H1 (cell line): ENCODE measurements around the gene RELN. TPM values are rescaled to one million over a fixed set of nuclear protein-coding genes. Genes with fewer than 3 reads are reported as not detected.

Experiments used
- CTCF ChIA-PET: fragments of 300-600 bp; sonication (Branson Sonifier 250); formaldehyde crosslinking; loops from one replicate; lab custom pipeline; 2021; ENCODE audit not compliant: partially characterized antibody; lab: Charles Lee
- POLR2A ChIA-PET: fragments of 300-600 bp; sonication (Branson Sonifier 250); formaldehyde crosslinking; loops from one replicate; lab custom pipeline; 2021; ENCODE audit warnings: inconsistent platforms; ENCODE audit not compliant: partially characterized antibody; lab: Charles Lee
- DNase-seq, 2 experiments: peaks; one replicate each; pipeline versions ENCODE4 v3.0.0 to v3.0.0-alpha.2; 2010 to 2022; ENCODE audit warnings: low spot score in 2 of 2, low read depth in 1 of 2, mixed read lengths in 1 of 2
- FAIRE-seq: peaks from 2 replicates; lab custom pipeline; 2011; peaks lifted over from hg19 to GRCh38; lab: Jason Lieb, UNC
- H2AFZ ChIP-seq: 2 replicates; pipeline ENCODE4 v1.8.1; 2012; ENCODE audit warnings: low read length, inconsistent platforms
- H2AK5ac ChIP-seq: 2 replicates; pipeline ENCODE4 v1.6.1; 2013; ENCODE audit warnings: low read depth, low read length
- H2BK120ac ChIP-seq: replicated peaks from 2 replicates; pipeline ENCODE3; 2013; ENCODE audit warnings: low read depth, low read length, inconsistent platforms
- H2BK12ac ChIP-seq: 2 replicates; pipeline ENCODE4 v1.6.1; 2013; ENCODE audit warnings: low read depth, low read length
- H2BK15ac ChIP-seq: 2 replicates; pipeline ENCODE4 v1.6.1; 2013; ENCODE audit warnings: low read length
- H2BK20ac ChIP-seq: 2 replicates; pipeline ENCODE4 v1.6.1; 2013; ENCODE audit warnings: low read length
- H2BK5ac ChIP-seq: 2 replicates; pipeline ENCODE4 v1.6.1; 2013; ENCODE audit warnings: low read depth, low read length
- H3K14ac ChIP-seq: 2 replicates; pipeline ENCODE4 v1.6.1; 2013; ENCODE audit warnings: inconsistent platforms; ENCODE audit not compliant: insufficient read length
- H3K18ac ChIP-seq: 2 replicates; pipeline ENCODE4 v1.6.1; 2013; ENCODE audit warnings: low read length; ENCODE audit errors: extremely low read depth
- H3K23ac ChIP-seq: 2 replicates; pipeline ENCODE4 v1.6.1; 2013; ENCODE audit warnings: inconsistent platforms; ENCODE audit not compliant: insufficient read length
- H3K23me2 ChIP-seq: 2 replicates; pipeline ENCODE4 v1.6.1; 2013; ENCODE audit warnings: low read depth, low read length
- H3K27ac ChIP-seq: 2 replicates; pipeline ENCODE4 v1.6.1; 2011; ENCODE audit warnings: low read depth, low read length, inconsistent platforms
- H3K27me3 ChIP-seq, 4 experiments: replicated peaks in 1 of 4; 1 replicate in 1 of 4; 2 replicates in 3 of 4; pipeline versions ENCODE4 v1.6.1 to v1.8.1; 2011 to 2013; ENCODE audit warnings: low read length in 3 of 4, mild to moderate bottlenecking in 3 of 4, inconsistent platforms in 2 of 4, mixed read lengths in 2 of 4, moderate library complexity in 1 of 4; ENCODE audit not compliant: control insufficient read depth in 3 of 4, insufficient read depth in 3 of 4; ENCODE audit errors: extremely low read depth in 1 of 4
- H3K36me3 ChIP-seq, 4 experiments: 2 replicates each; pipeline versions ENCODE4 v1.6.1 to v1.8.1; 2011 to 2013; ENCODE audit warnings: mild to moderate bottlenecking in 4 of 4, low read length in 3 of 4, moderate library complexity in 2 of 4, control low read depth in 1 of 4, inconsistent platforms in 1 of 4; ENCODE audit not compliant: insufficient read depth in 4 of 4, control insufficient read depth in 2 of 4
- H3K4ac ChIP-seq: replicated peaks from 2 replicates; pipeline ENCODE3; 2013; ENCODE audit warnings: low read length, low read depth, mixed read lengths, inconsistent platforms; ENCODE audit not compliant: insufficient read length
- H3K4me1 ChIP-seq, 4 experiments: replicated peaks in 1 of 4; 1 replicate in 1 of 4; 2 replicates in 3 of 4; pipeline versions ENCODE4 v1.6.1 to v1.8.1; 2011 to 2013; ENCODE audit warnings: low read length in 3 of 4, inconsistent platforms in 2 of 4, mixed read lengths in 1 of 4; ENCODE audit not compliant: insufficient read depth in 4 of 4, control insufficient read depth in 3 of 4
- H3K4me2 ChIP-seq, 2 experiments: 2 replicates each; pipeline versions ENCODE4 v1.6.1 to v1.8.1; 2011 to 2013; ENCODE audit warnings: low read depth in 2 of 2, low read length in 2 of 2, control low read depth in 1 of 2, inconsistent platforms in 1 of 2, mild to moderate bottlenecking in 1 of 2; ENCODE audit not compliant: insufficient read depth in 1 of 2
- H3K4me3 ChIP-seq, 4 experiments: fragments of 200-600, 300-600 bp in 1 of 4; sonication (generic), shearing (Covaris generic), sonication (Bioruptor Twin) in 1 of 4; 2 replicates each; pipeline versions ENCODE4 v1.5.1 to v1.8.1; 2011 to 2016; ENCODE audit warnings: low read length in 4 of 4, low read depth in 3 of 4, control low read depth in 2 of 4, inconsistent platforms in 2 of 4, mild to moderate bottlenecking in 2 of 4, mixed read lengths in 1 of 4, moderate library complexity in 1 of 4; ENCODE audit not compliant: insufficient read depth in 2 of 4; ENCODE audit errors: extremely low read depth in 1 of 4
- H3K56ac ChIP-seq: replicated peaks from 2 replicates; pipeline ENCODE3; 2013; ENCODE audit warnings: low read depth, mild to moderate bottlenecking, mixed read lengths, low read length, inconsistent platforms; ENCODE audit not compliant: insufficient read length
- H3K79me1 ChIP-seq: 2 replicates; pipeline ENCODE4 v1.6.1; 2013; ENCODE audit warnings: low read depth, low read length, control low read depth
- H3K79me2 ChIP-seq, 2 experiments: 2 replicates each; pipeline versions ENCODE4 v1.6.1 to v1.8.1; 2012 to 2013; ENCODE audit warnings: low read length in 2 of 2, mild to moderate bottlenecking in 2 of 2, inconsistent platforms in 1 of 2; ENCODE audit not compliant: insufficient read depth in 2 of 2, control insufficient read depth in 1 of 2
- H3K9ac ChIP-seq, 4 experiments: replicated peaks in 1 of 4; 1 replicate in 1 of 4; 2 replicates in 3 of 4; pipeline versions ENCODE4 v1.6.1 to v1.8.1; 2011 to 2013; ENCODE audit warnings: low read depth in 3 of 4, low read length in 3 of 4, control low read depth in 2 of 4, mild to moderate bottlenecking in 2 of 4, moderate library complexity in 2 of 4, inconsistent platforms in 1 of 4; ENCODE audit errors: extremely low read depth in 1 of 4
- H3K9me3 ChIP-seq, 2 experiments: 2 replicates each; pipeline versions ENCODE4 v1.6.1 to v1.8.1; 2012 to 2013; ENCODE audit warnings: mild to moderate bottlenecking in 2 of 2, moderate library complexity in 2 of 2, control low read depth in 1 of 2, inconsistent platforms in 1 of 2, low read depth in 1 of 2, low read length in 1 of 2, mixed read lengths in 1 of 2; ENCODE audit not compliant: insufficient read depth in 2 of 2
- H4K20me1 ChIP-seq, 2 experiments: replicated peaks in 1 of 2; 2 replicates each; pipeline versions ENCODE3 to v1.8.1; 2011 to 2013; ENCODE audit warnings: inconsistent platforms in 2 of 2, low read length in 2 of 2, mild to moderate bottlenecking in 1 of 2; ENCODE audit not compliant: insufficient read depth in 2 of 2, control insufficient read depth in 1 of 2
- H4K5ac ChIP-seq: 2 replicates; pipeline ENCODE4 v1.6.1; 2013; ENCODE audit warnings: low read length, low read depth, mixed read lengths, inconsistent platforms; ENCODE audit not compliant: insufficient read length
- H4K8ac ChIP-seq: 2 replicates; pipeline ENCODE4 v1.8.0; 2013; ENCODE audit warnings: mild to moderate bottlenecking, moderate library complexity, low read length, inconsistent platforms; ENCODE audit not compliant: insufficient read depth; ENCODE audit errors: extremely low read depth
- H4K91ac ChIP-seq: replicated peaks from 2 replicates; pipeline ENCODE3; 2013; ENCODE audit warnings: low read length, mixed read lengths, inconsistent platforms; ENCODE audit not compliant: insufficient read length
- BACH1 ChIP-seq: IDR thresholded peaks from 2 replicates; pipeline ENCODE4 v1.6.1; 2012; ENCODE audit warnings: low read length, improper control_type of control experiment
- CBX5 ChIP-seq: fragments of 300-800, 300-1000 bp; sonication (generic); IDR thresholded peaks from 2 replicates; pipeline ENCODE4 v1.7.1; 2016; ENCODE audit warnings: antibody characterized with exemption, low read length, low read depth
- CTBP2 ChIP-seq: IDR thresholded peaks from 2 replicates; pipeline ENCODE4 v1.7.0; 2011; ENCODE audit warnings: borderline replicate concordance, mild to moderate bottlenecking, moderate library complexity, mixed read lengths, low read length; ENCODE audit not compliant: insufficient read depth, insufficient read length
- EP300 ChIP-seq, 2 experiments: IDR thresholded peaks; 1 replicate in 1 of 2; 2 replicates in 1 of 2; pipeline ENCODE4 v1.6.1; 2011 to 2012; ENCODE audit warnings: low read depth in 2 of 2, low read length in 2 of 2, mild to moderate bottlenecking in 2 of 2, borderline replicate concordance in 1 of 2, inconsistent platforms in 1 of 2, moderate library complexity in 1 of 2
- EZH2 ChIP-seq: fragments of 200-600 bp; sonication (generic); IDR thresholded peaks from 2 replicates; pipeline ENCODE4 v1.7.1; 2012; ENCODE audit warnings: low read depth, mild to moderate bottlenecking, moderate library complexity, low read length, inconsistent platforms; ENCODE audit not compliant: severe bottlenecking
- JUN ChIP-seq: IDR thresholded peaks from 2 replicates; pipeline ENCODE4 v1.6.1; 2011; ENCODE audit warnings: low read depth, mild to moderate bottlenecking, improper control_type of control experiment, low read length
- JUND ChIP-seq: IDR thresholded peaks from 2 replicates; pipeline ENCODE4 v1.6.1; 2011; ENCODE audit warnings: mild to moderate bottlenecking, improper control_type of control experiment, low read length
- KDM5A ChIP-seq: fragments of 200-600 bp; IDR thresholded peaks from 2 replicates; pipeline ENCODE4 v1.7.1; 2012; ENCODE audit warnings: mild to moderate bottlenecking, low read length, inconsistent platforms, mixed read lengths
- MAFK ChIP-seq: IDR thresholded peaks from 2 replicates; pipeline ENCODE4 v1.6.1; 2012; ENCODE audit warnings: low read depth, mild to moderate bottlenecking, improper control_type of control experiment, low read length
- POLR2A ChIP-seq, 2 experiments: IDR thresholded peaks; 1 replicate in 1 of 2; 2 replicates in 1 of 2; pipeline ENCODE4 v1.6.1; 2011; ENCODE audit warnings: low read depth in 2 of 2, low read length in 2 of 2, mild to moderate bottlenecking in 2 of 2; ENCODE audit errors: control extremely low read depth in 1 of 2
- RFX5 ChIP-seq: IDR thresholded peaks from 2 replicates; pipeline ENCODE4 v1.6.1; 2011; ENCODE audit warnings: low read depth, low read length, improper control_type of control experiment, borderline replicate concordance
- SAP30 ChIP-seq: fragments of 300-600 bp; sonication (generic); IDR thresholded peaks from 2 replicates; pipeline ENCODE4 v1.7.1; 2012; ENCODE audit warnings: low read length, moderate library complexity, mild to moderate bottlenecking, inconsistent platforms; ENCODE audit not compliant: insufficient read depth, insufficient replicate concordance
- SIRT6 ChIP-seq: IDR thresholded peaks from one replicate; pipeline ENCODE4 v1.7.1; 2012; ENCODE audit warnings: low read length, inconsistent platforms
- SIX5 ChIP-seq: IDR thresholded peaks from 2 replicates; pipeline ENCODE4 v1.6.1; 2011; ENCODE audit warnings: mild to moderate bottlenecking, low read depth, low read length
- TAF7 ChIP-seq: optimal IDR thresholded peaks from 2 replicates; pipeline ENCODE3; 2011; ENCODE audit warnings: low read depth, mild to moderate bottlenecking, inconsistent platforms, low read length, moderate library complexity, borderline replicate concordance
- TCF12 ChIP-seq: IDR thresholded peaks from 2 replicates; pipeline ENCODE4 v1.6.1; 2011; ENCODE audit warnings: low read depth, mild to moderate bottlenecking, low read length
- polyA plus RNA-seq, 7 experiments: library from polyadenylated mRNA; depleted of rRNA in 3 of 7; stranded (reverse) in 5 of 7; unstranded in 2 of 7; fragments of >200 nt in 5 of 7; fragments of 200-250 nt in 2 of 7; gene quantifications; 1 replicate in 5 of 7; 2 replicates in 1 of 7; 4 replicates in 1 of 7; pipeline versions ENCODE4 v1.2.1 to v1.2.3, GENCODE V29; 2011 to 2013; ENCODE audit warnings: missing spikeins in 2 of 7, mixed read lengths in 2 of 7
- total RNA-seq: library from RNA; stranded (reverse); fragmentation: NEBNext Ultra II Directional; extraction: Animal tissue kit (Norgen Biotek cat#: 25700); gene quantifications from 2 replicates; pipeline ENCODE4 v1.2.1, GENCODE V29; 2021

Gene RELN
- total and polyA plus RNA-seq, 2 of the 8 experiments (the other 6 are each of a cell fraction or from before 2014, with no cell fraction given): 0.03 to 0.07 TPM

GRCh38 chr7:103718482-103719061 lies 270.9 kb downstream of the RELN start:
- no peak for FAIRE-seq
- Histone ChIP-seq H3K79me2 (no peaks in the 10 kb centered on the region), H3K4me2 (no peak overlapping the region), H3K4me1 (no peaks in the 10 kb centered on the region), H3K4ac (no peak overlapping the region), H2AFZ (no peak overlapping the region), H3K9me3 (no peaks in the 10 kb centered on the region), H3K27ac (no peak overlapping the region), H3K18ac (no peak overlapping the region), H2BK12ac (no peak overlapping the region), H2AK5ac (no peak overlapping the region), H3K14ac (no peak overlapping the region), H3K9ac (no peak overlapping the region), H4K5ac (no peak overlapping the region), H2BK20ac (no peak overlapping the region), H4K8ac (no peak overlapping the region), H3K23ac (no peak overlapping the region), H3K56ac (no peak overlapping the region), H2BK15ac (no peak overlapping the region), H3K27me3 (no peaks in the 10 kb centered on the region), H2BK5ac (no peak overlapping the region), H3K4me3 (no peak overlapping the region), H3K79me1 (no peaks in the 10 kb centered on the region), H4K20me1 (no peaks in the 10 kb centered on the region), H3K36me3 (no peaks in the 10 kb centered on the region), H3K23me2 (no peaks in the 10 kb centered on the region), H4K91ac (no peak overlapping the region), H2BK120ac (no peak overlapping the region)
- no peak for DNase-seq
- CTCF ChIA-PET: no interaction called here
- POLR2A ChIA-PET: no interaction called here
- TF ChIP-seq JUN (no peak), SIRT6 (no peak), SAP30 (no peak), BACH1 (no peak), JUND (no peak), SIX5 (no peak), EP300 (IDR thresholded peaks at IDR 0.05; ENCODE audit: borderline replicate concordance in 1 of 2, low read depth in 2 of 2, low read length in 2 of 2) (no peak), KDM5A (no peak), MAFK (no peak), POLR2A (IDR thresholded peaks at IDR 0.05; ENCODE audit: control extremely low read depth in 1 of 2, low read depth in 2 of 2, low read length in 2 of 2) (no peak), RFX5 (no peak), TAF7 (no peak), TCF12 (no peak), CTBP2 (no peak), EZH2 (no peak), CBX5 (no peak)
